ENCODE data around the gene ZNF423.

Gene ZNF423

GRCh38 chr16:49441366-49441780 lies 414.5 kb downstream of the ZNF423 start:
- peak overlapping the region; percentile 30; the same call in 1 of the 2 replicates for H3K4me3 ChIP-seq (ENCODE audit: low read depth, low read length)

GRCh38 chr16:49440156-49441065 lies 415.5 kb downstream of the ZNF423 start:
- peak; percentile 1 for TF ChIP-seq CTCF (IDR thresholded peaks at IDR 0.05; ENCODE audit: insufficient read depth, low read depth, low read length, missing control alignments)
- DNase-seq (ENCODE audit: low read depth), result no peak
- H3K4me3 ChIP-seq (ENCODE audit: low read depth, low read length), result no peak overlapping the region

More at GRCh38 chr16:49441366-49441780, 414.5 kb downstream of the ZNF423 start:
- TF ChIP-seq CTCF (IDR thresholded peaks at IDR 0.05; ENCODE audit: insufficient read depth, low read depth, low read length, missing control alignments), result peak; percentile 46
- peak; percentile 92 for DNase-seq (ENCODE audit: low read depth)

GRCh38 chr16:49439676-49440075 lies 416.2 kb downstream of the ZNF423 start:
- no peak for TF ChIP-seq CTCF (IDR thresholded peaks at IDR 0.05; ENCODE audit: insufficient read depth, low read depth, low read length, missing control alignments)
- H3K4me3 ChIP-seq (ENCODE audit: low read depth, low read length), result no peak overlapping the region
- no peak for DNase-seq (ENCODE audit: low read depth)

- no peak for DNase-seq (ENCODE audit: low read depth)
- H3K4me3 ChIP-seq (ENCODE audit: low read depth, low read length), result no peak overlapping the region
- TF ChIP-seq CTCF (IDR thresholded peaks at IDR 0.05; ENCODE audit: insufficient read depth, low read depth, low read length, missing control alignments), result no peak
These were observed 416.9 kb downstream of the ZNF423 start for GRCh38 chr16:49439050-49439449.
